Large intestine (tissue), 3 donors: Measurements from ENCODE around the gene SRGAP1. TPM values are rescaled to one million over a fixed set of nuclear protein-coding genes. Genes with fewer than 3 reads are reported as not detected.
"Not testable (repeated sequence)": the region's sequence is repeated elsewhere in the genome, so short reads cannot be mapped to it uniquely, and the experiment has no call there.

Source experiments
- DNase-seq, 2 donors: peaks; one replicate each; pipeline versions ENCODE4 v3.0.0 to v3.0.0-alpha.2; 2013
- H3K27ac ChIP-seq: one replicate; pipeline ENCODE4 v1.5.1; 2013; ENCODE audit warnings: low read length
- H3K27me3 ChIP-seq: 2 replicates; pipeline ENCODE4 v1.6.1; 2013; ENCODE audit warnings: low read length; ENCODE audit not compliant: control insufficient read depth, insufficient read depth
- H3K36me3 ChIP-seq: 2 replicates; pipeline ENCODE4 v1.6.1; 2013; ENCODE audit warnings: low read length; ENCODE audit not compliant: control insufficient read depth, insufficient read depth
- H3K4me1 ChIP-seq: one replicate; pipeline ENCODE4 v1.6.1; 2013; ENCODE audit warnings: low read length; ENCODE audit not compliant: control insufficient read depth, insufficient read depth
- H3K4me3 ChIP-seq: one replicate; pipeline ENCODE4 v1.5.1; 2013; ENCODE audit warnings: low read length
- H3K9me3 ChIP-seq: one replicate; pipeline ENCODE4 v1.6.1; 2013; ENCODE audit warnings: mild to moderate bottlenecking, low read depth, low read length, moderate library complexity; ENCODE audit not compliant: control insufficient read depth
- WGBS: methylation state at CpG from one replicate; pipeline ENCODE4 v1.1.5; 2013; ENCODE audit warnings: low lambda C conversion rate; ENCODE audit not compliant: insufficient coverage; 5-methylcytosine and 5-hydroxymethylcytosine counted together
- polyA plus RNA-seq: library from polyadenylated mRNA; unstranded; fragments of 120-200 nt; gene quantifications from one replicate; pipeline ENCODE4 v1.2.1, GENCODE V29; 2013

The SRGAP1 gene
- polyA plus RNA-seq, 1 donor, result 8.6 TPM

GRCh38 chr12:64189530-64189929 is 345.0 kb downstream of the SRGAP1 start:
- H3K27ac ChIP-seq, result no peak overlapping the region
- H3K9me3 ChIP-seq, result no peaks in the 10 kb centered on the region
- H3K4me3 ChIP-seq, result no peak overlapping the region
- H3K27me3 ChIP-seq, result no peaks in the 10 kb centered on the region
- peaks cover 10% of the 10 kb centered on the region for H3K36me3 ChIP-seq
- DNase-seq, result peak; percentile 14 to 37
- H3K4me1 ChIP-seq, result no peaks in the 10 kb centered on the region
- WGBS, result no CpG with 5 or more reads among the region's 1 CpG

- no peaks in the 10 kb centered on the region for H3K9me3 ChIP-seq
- H3K4me1 ChIP-seq, result no peaks in the 10 kb centered on the region
- no peak for DNase-seq
- H3K27me3 ChIP-seq, result no peaks in the 10 kb centered on the region
- no peak overlapping the region for H3K4me3 ChIP-seq
- H3K27ac ChIP-seq, result no peak overlapping the region
- H3K36me3 ChIP-seq, result peaks cover 13% of the 10 kb centered on the region
Observed at GRCh38 chr12:64190140-64190539, 345.6 kb downstream of the SRGAP1 start.

- H3K27me3 ChIP-seq, result no peaks in the 10 kb centered on the region
- no peak overlapping the region for H3K27ac ChIP-seq
- H3K36me3 ChIP-seq, result peaks cover 13% of the 10 kb centered on the region
- 96% methylated on average over 4 of the region's 7 CpGs for WGBS
- no peak overlapping the region for H3K4me3 ChIP-seq
- no peaks in the 10 kb centered on the region for H3K9me3 ChIP-seq
- DNase-seq, result no peak
- H3K4me1 ChIP-seq, result no peaks in the 10 kb centered on the region
Observed at GRCh38 chr12:64192644-64193444, 348.3 kb downstream of the SRGAP1 start.

GRCh38 chr12:64193931-64194330 is 349.4 kb downstream of the SRGAP1 start:
- H3K36me3 ChIP-seq, result peaks cover 13% of the 10 kb centered on the region
- H3K27ac ChIP-seq, result no peak overlapping the region
- no peaks in the 10 kb centered on the region for H3K4me1 ChIP-seq
- WGBS, result no CpG with 5 or more reads among the region's 6 CpGs
- no peaks in the 10 kb centered on the region for H3K9me3 ChIP-seq
- no peak overlapping the region for H3K4me3 ChIP-seq
- no peaks in the 10 kb centered on the region for H3K27me3 ChIP-seq
- DNase-seq, result no peak

GRCh38 chr12:64194333-64195149 is 350.0 kb downstream of the SRGAP1 start:
- no peak for DNase-seq
- no CpG with 5 or more reads among the region's 7 CpGs for WGBS

GRCh38 chr12:64195841-64196240 is 351.3 kb downstream of the SRGAP1 start:
- H3K4me1 ChIP-seq, H3K4me3 ChIP-seq, H3K27me3 ChIP-seq, DNase-seq, H3K9me3 ChIP-seq, H3K27ac ChIP-seq: not testable (repeated sequence)
- H3K36me3 ChIP-seq, result peaks cover 13% of the 10 kb centered on the region
- no CpG with 5 or more reads among the region's 15 CpGs for WGBS

More at GRCh38 chr12:64194333-64195149, 350.0 kb downstream of the SRGAP1 start:
- no peaks in the 10 kb centered on the region for H3K9me3 ChIP-seq
- H3K27ac ChIP-seq, result no peak overlapping the region
- H3K27me3 ChIP-seq, result no peaks in the 10 kb centered on the region
- H3K4me3 ChIP-seq, result no peak overlapping the region
- H3K4me1 ChIP-seq, result no peaks in the 10 kb centered on the region
- H3K36me3 ChIP-seq, result peaks cover 13% of the 10 kb centered on the region

GRCh38 chr12:64203036-64203435 is 358.5 kb downstream of the SRGAP1 start:
- Histone ChIP-seq H3K9me3 (no peaks in the 10 kb centered on the region), H3K27ac (no peak overlapping the region), H3K4me1 (no peaks in the 10 kb centered on the region), H3K36me3 (no peaks in the 10 kb centered on the region), H3K27me3 (no peaks in the 10 kb centered on the region), H3K4me3 (no peak overlapping the region)
- no CpG with 5 or more reads among the region's 5 CpGs for WGBS
- DNase-seq, result no peak

DNA sequence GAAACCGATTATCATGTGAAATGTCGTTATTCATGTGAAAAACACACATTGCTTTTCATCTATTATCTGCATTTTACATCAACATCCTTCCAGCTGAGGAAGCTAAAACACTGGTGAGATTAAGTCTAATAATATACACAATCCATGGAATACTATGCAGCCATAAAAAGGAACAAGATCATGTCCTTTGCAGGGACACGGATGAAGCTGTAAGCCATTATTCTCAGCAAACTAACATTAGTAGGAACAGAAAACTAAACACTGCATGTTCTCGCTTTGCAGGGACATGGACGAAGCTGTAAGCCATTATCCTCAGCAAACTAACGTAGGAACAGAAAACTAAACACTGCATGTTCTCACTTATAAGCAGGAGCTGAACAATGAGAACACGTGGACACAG is 359.3 kb downstream of the SRGAP1 start:
- Histone ChIP-seq H3K4me1 (no peaks in the 10 kb centered on the region), H3K4me3 (no peak overlapping the region), H3K36me3 (no peaks in the 10 kb centered on the region), H3K27ac (no peak overlapping the region), H3K27me3 (no peaks in the 10 kb centered on the region), H3K9me3 (no peaks in the 10 kb centered on the region)
- DNase-seq, result no peak
- WGBS, result 62% methylated on average over 5 of the region's 7 CpGs

GRCh38 chr12:64205542-64205941 is 361.0 kb downstream of the SRGAP1 start:
- H3K4me1 ChIP-seq, result no peaks in the 10 kb centered on the region
- no peaks in the 10 kb centered on the region for H3K36me3 ChIP-seq
- 100% methylated on average over 1 of the region's 2 CpGs for WGBS
- no peaks in the 10 kb centered on the region for H3K27me3 ChIP-seq
- H3K9me3 ChIP-seq, result no peaks in the 10 kb centered on the region
- DNase-seq, result no peak
- no peak overlapping the region for H3K27ac ChIP-seq
- H3K4me3 ChIP-seq, result no peak overlapping the region

- no CpG with 5 or more reads among the region's 2 CpGs for WGBS
- H3K27me3 ChIP-seq, result no peaks in the 10 kb centered on the region
- H3K27ac ChIP-seq, result no peak overlapping the region
- no peaks in the 10 kb centered on the region for H3K4me1 ChIP-seq
- H3K4me3 ChIP-seq, result no peak overlapping the region
- no peak for DNase-seq
- H3K36me3 ChIP-seq, result peaks cover 2% of the 10 kb centered on the region
- H3K9me3 ChIP-seq, result no peaks in the 10 kb centered on the region
Observed at GRCh38 chr12:64207453-64207852, 363.0 kb downstream of the SRGAP1 start.
